ENCODE measurements around the gene DGUOK. TPM values are rescaled to one million over a fixed set of nuclear protein-coding genes. Genes with fewer than 3 reads are reported as not detected.

Gene DGUOK
- total RNA-seq, 2 donors from 2014 or later: 25.2 to 33.7 TPM

GRCh38 chr2:73969356-73969755 lies 42.7 kb downstream of the DGUOK start:
- intact Hi-C loops (cut with DNase I): no loop called here
- no peak for ATAC-seq
- DNase-seq: no peak

GRCh38 chr2:73970141-73970803 lies 43.6 kb downstream of the DGUOK start:
- ATAC-seq (no peak), DNase-seq (no peak)
- intact Hi-C loops (cut with DNase I): no loop called here

GRCh38 chr2:73970850-73971471 lies 44.3 kb downstream of the DGUOK start:
- DNase-seq: peak; percentile 78
- intact Hi-C loops (cut with DNase I): no loop called here
- ATAC-seq: peak; percentile 91 to 93

- DNase-seq: no peak
- intact Hi-C loops (cut with DNase I): no loop called here
- ATAC-seq: no peak
These were observed 45.0 kb downstream of the DGUOK start for GRCh38 chr2:73971722-73972121.

- DNase-seq (no peak), ATAC-seq (no peak)
- intact Hi-C loops (cut with DNase I): no loop called here
These were observed 46.2 kb downstream of the DGUOK start for GRCh38 chr2:73972846-73973245.

GRCh38 chr2:73975731-73976130 lies 49.1 kb downstream of the DGUOK start:
- intact Hi-C loops (cut with DNase I): no loop called here

GRCh38 chr2:73976803-73977202 lies 50.1 kb downstream of the DGUOK start:
- ATAC-seq (no peak), DNase-seq (no peak)
- intact Hi-C loops (cut with DNase I): no loop called here

More at GRCh38 chr2:73975731-73976130, 49.1 kb downstream of the DGUOK start:
- ATAC-seq (no peak), DNase-seq (no peak)

GRCh38 chr2:73977466-73977865 lies 50.8 kb downstream of the DGUOK start:
- intact Hi-C loops (cut with DNase I): no loop called here
- no peak for DNase-seq

GRCh38 chr2:73979021-73979420 lies 52.3 kb downstream of the DGUOK start:
- no peak for DNase-seq
- ATAC-seq: no peak
- intact Hi-C loops (cut with DNase I): no loop called here

More at GRCh38 chr2:73977466-73977865, 50.8 kb downstream of the DGUOK start:
- ATAC-seq: no peak

- DNase-seq: no peak
- intact Hi-C loops (cut with DNase I): no loop called here
- ATAC-seq: peak in 1 of 2 donors; percentile 3
These were observed 53.0 kb downstream of the DGUOK start for GRCh38 chr2:73979686-73980085.

- DNase-seq: no peak
- no peak for ATAC-seq
- intact Hi-C loops (cut with DNase I): no loop called here
These were observed 53.9 kb downstream of the DGUOK start for GRCh38 chr2:73980566-73980965.

GRCh38 chr2:73981081-73982001 lies 54.7 kb downstream of the DGUOK start:
- ATAC-seq (peak; percentile 16 to 50), DNase-seq (peak; percentile 55)
- intact Hi-C loops (cut with DNase I): no loop called here

GRCh38 chr2:73982140-73982617 lies 55.5 kb downstream of the DGUOK start:
- ATAC-seq (peak; percentile 16 to 62), DNase-seq (peak; percentile 39)
- intact Hi-C loops (cut with DNase I): no loop called here

- peak; percentile 45 for DNase-seq
- peak in 1 of 2 donors; percentile 21 for ATAC-seq
- intact Hi-C loops (cut with DNase I): no loop called here
These were observed 56.9 kb downstream of the DGUOK start for GRCh38 chr2:73983322-73984202.

- intact Hi-C loops (cut with DNase I): no loop called here
- ATAC-seq (peak; percentile 9 to 35), DNase-seq (peak; percentile 60)
These were observed 57.7 kb downstream of the DGUOK start, which contains the start of gene TET3 for GRCh38 chr2:73984203-73984921. Gene TET3 (plus strand): TSS chr2:73984910. CDS start chr2:73986404, 1,494 bp downstream.

GRCh38 chr2:73984922-73985307 lies 58.2 kb downstream of the DGUOK start:
- ATAC-seq (no peak), DNase-seq (peak; percentile 66)
- intact Hi-C loops (cut with DNase I): no loop called here

- ATAC-seq (peak in 1 of 2 donors; percentile 24), DNase-seq (peak; percentile 59)
- intact Hi-C loops (cut with DNase I): no loop called here
These were observed 58.8 kb downstream of the DGUOK start for GRCh38 chr2:73985308-73986084.
